WTC11 (cell line): Measurements from ENCODE around the gene ZIC5. TPM values are rescaled to one million over a fixed set of nuclear protein-coding genes. Genes with fewer than 3 reads are reported as not detected.

Experiments used
- ATAC-seq: fragments of 200-7000 bp; cut with Tn5 transposase; 2 replicates; pipeline ENCODE4 v1.10.0; 2021; ENCODE audit warnings: mild to moderate bottlenecking, moderate library complexity
- Bru-seq: library from RNA; stranded (reverse); fragments of 400-500 nt; gene quantifications from one replicate; lab custom pipeline; 2021; lab: Mats Ljungman, UMichigan
- CTCF ChIA-PET: fragments of 300-600 bp; sonication (Branson Sonifier 250); formaldehyde crosslinking; loops from one replicate; lab custom pipeline; 2021; ENCODE audit warnings: antibody characterized with exemption; lab: Charles Lee
- POLR2A ChIA-PET: fragments of 350-600 bp; sonication (Branson Sonifier 250); formaldehyde crosslinking; loops from one replicate; lab custom pipeline; 2021; ENCODE audit warnings: antibody characterized with exemption; lab: Charles Lee
- DNase-seq: peaks from one replicate; pipeline ENCODE4 v3.0.0; 2021; ENCODE audit warnings: low spot score
- H3K27ac Mint-ChIP-seq: 2 replicates; pipeline ENCODE4 v1.8.0; 2021; ENCODE audit warnings: mixed read lengths
- H3K27me3 Mint-ChIP-seq: 2 replicates; pipeline ENCODE4 v1.8.0; 2021; ENCODE audit warnings: low read depth, mild to moderate bottlenecking, moderate library complexity, mixed read lengths
- H3K36me3 Mint-ChIP-seq: 2 replicates; pipeline ENCODE4 v1.8.0; 2021; ENCODE audit warnings: mixed read lengths
- H3K4me1 Mint-ChIP-seq: 2 replicates; pipeline ENCODE4 v1.8.0; 2022; ENCODE audit warnings: mixed read lengths
- H3K4me3 Mint-ChIP-seq: 2 replicates; pipeline ENCODE4 v1.8.0; 2021; ENCODE audit warnings: mild to moderate bottlenecking, moderate library complexity, mixed read lengths
- H3K9me3 Mint-ChIP-seq: 2 replicates; pipeline ENCODE4 v1.8.0; 2021; ENCODE audit warnings: mixed read lengths
- ATF1 ChIP-seq: sonication (generic); formaldehyde crosslinking; IDR thresholded peaks from 2 replicates; pipeline ENCODE4 v1.8.1; 2023; ENCODE audit warnings: mild to moderate bottlenecking, moderate library complexity, missing genetic modification reagents
- CREB1 ChIP-seq: sonication (generic); formaldehyde crosslinking; IDR thresholded peaks from 2 replicates; pipeline ENCODE4 v1.8.0; 2023; ENCODE audit warnings: mild to moderate bottlenecking, missing genetic modification reagents
- CREM ChIP-seq: sonication (generic); formaldehyde crosslinking; IDR thresholded peaks from 2 replicates; pipeline ENCODE4 v1.8.1; 2022; ENCODE audit warnings: mild to moderate bottlenecking, missing genetic modification reagents, moderate library complexity
- FOXK1 ChIP-seq: sonication (generic); formaldehyde crosslinking; IDR thresholded peaks from 2 replicates; pipeline ENCODE4 v1.8.0; 2022; ENCODE audit warnings: mild to moderate bottlenecking, moderate library complexity, missing genetic modification reagents
- FOXP4 ChIP-seq: sonication (generic); formaldehyde crosslinking; IDR thresholded peaks from 2 replicates; pipeline ENCODE4 v1.8.0; 2022; ENCODE audit warnings: mild to moderate bottlenecking, missing genetic modification reagents
- GABPB1 ChIP-seq: sonication (generic); formaldehyde crosslinking; IDR thresholded peaks from 2 replicates; pipeline ENCODE4 v1.8.1; 2023; ENCODE audit warnings: mild to moderate bottlenecking, missing genetic modification reagents
- HMGA2 ChIP-seq: fragments of 250-450 bp; sonication (Bioruptor Pico); IDR thresholded peaks from 2 replicates; pipeline ENCODE4 v1.4.0; 2021; ENCODE audit warnings: mild to moderate bottlenecking, moderate library complexity
- JAZF1 ChIP-seq: fragments of 250-450 bp; sonication (Bioruptor Pico); IDR thresholded peaks from 2 replicates; pipeline ENCODE4 v1.9.0; 2021; ENCODE audit warnings: moderate library complexity, mild to moderate bottlenecking, inconsistent platforms
- JUN ChIP-seq: sonication (generic); formaldehyde crosslinking; IDR thresholded peaks from 2 replicates; pipeline ENCODE4 v1.8.0; 2023; ENCODE audit warnings: mild to moderate bottlenecking, missing genetic modification reagents
- KAT7 ChIP-seq: sonication (generic); formaldehyde crosslinking; IDR thresholded peaks from 2 replicates; pipeline ENCODE4 v1.8.1; 2023; ENCODE audit warnings: missing genetic modification reagents, mild to moderate bottlenecking, borderline replicate concordance
- MXD4 ChIP-seq: fragments of 250-450 bp; sonication (Bioruptor Pico); IDR thresholded peaks from 2 replicates; pipeline ENCODE4 v1.8.0; 2021; ENCODE audit warnings: mild to moderate bottlenecking, moderate library complexity, borderline replicate concordance
- NFE2L1 ChIP-seq: sonication (generic); formaldehyde crosslinking; IDR thresholded peaks from 2 replicates; pipeline ENCODE4 v1.8.1; 2023; ENCODE audit warnings: missing genetic modification reagents
- NFYB ChIP-seq: sonication (generic); formaldehyde crosslinking; conservative IDR thresholded peaks from 2 replicates; pipeline ENCODE4 v1.8.0; 2022; ENCODE audit warnings: low read depth, missing genetic modification reagents
- PRRX2 ChIP-seq: fragments of 250-450 bp; sonication (Bioruptor Pico); IDR thresholded peaks from 2 replicates; pipeline ENCODE4 v1.8.0; 2021; ENCODE audit warnings: mild to moderate bottlenecking
- SMAD4 ChIP-seq: sonication (generic); formaldehyde crosslinking; IDR thresholded peaks from 2 replicates; pipeline ENCODE4 v1.8.0; 2022; ENCODE audit warnings: mild to moderate bottlenecking, missing genetic modification reagents
- SOX15 ChIP-seq: fragments of 250-450 bp; sonication (Bioruptor Pico); IDR thresholded peaks from 2 replicates; pipeline ENCODE4 v1.9.0; 2021; ENCODE audit warnings: mild to moderate bottlenecking
- SP1 ChIP-seq: sonication (generic); formaldehyde crosslinking; conservative IDR thresholded peaks from 2 replicates; pipeline ENCODE4 v1.8.1; 2022; ENCODE audit warnings: missing genetic modification reagents
- STAT6 ChIP-seq: sonication (generic); formaldehyde crosslinking; conservative IDR thresholded peaks from 2 replicates; pipeline ENCODE4 v1.8.1; 2023; ENCODE audit warnings: mild to moderate bottlenecking, low read depth, missing genetic modification reagents, moderate library complexity
- TEAD1 ChIP-seq: sonication (generic); formaldehyde crosslinking; IDR thresholded peaks from 2 replicates; pipeline ENCODE4 v1.8.0; 2022; ENCODE audit warnings: mild to moderate bottlenecking, missing genetic modification reagents
- TEAD4 ChIP-seq: sonication (generic); formaldehyde crosslinking; IDR thresholded peaks from 2 replicates; pipeline ENCODE4 v1.8.0; 2022; ENCODE audit warnings: mild to moderate bottlenecking, missing genetic modification reagents
- TP53 ChIP-seq: sonication (generic); formaldehyde crosslinking; IDR thresholded peaks from 2 replicates; pipeline ENCODE4 v1.8.1; 2023; ENCODE audit warnings: mild to moderate bottlenecking, missing genetic modification reagents
- ZNF219 ChIP-seq: sonication (generic); formaldehyde crosslinking; IDR thresholded peaks from 2 replicates; pipeline ENCODE4 v1.8.0; 2023; ENCODE audit warnings: missing genetic modification reagents, mild to moderate bottlenecking, borderline replicate concordance
- ZNF317 ChIP-seq: sonication (generic); formaldehyde crosslinking; IDR thresholded peaks from 2 replicates; pipeline ENCODE4 v1.8.1; 2023; ENCODE audit warnings: low read depth, mild to moderate bottlenecking, moderate library complexity, missing genetic modification reagents, borderline replicate concordance
- ZNF396 ChIP-seq: fragments of 250-450 bp; sonication (Bioruptor Pico); IDR thresholded peaks from 2 replicates; pipeline ENCODE4 v1.8.0; 2021; ENCODE audit warnings: mild to moderate bottlenecking, moderate library complexity, borderline replicate concordance
- long read RNA-seq, 3 experiments: library from RNA in 1 of 3; library from capped mRNA in 1 of 3; library from polyadenylated mRNA in 1 of 3; unstranded in 2 of 3; stranded (forward) in 1 of 3; transcript quantifications; one replicate each; pipeline ENCODE4 v2.0.0, GENCODE V29; 2021
- total RNA-seq: library from RNA; stranded (reverse); gene quantifications from 3 replicates; pipeline ENCODE4 v1.2.3, GENCODE V29; 2021
- TF ChIP-seq, protein P1 (sequence below): sonication (generic); formaldehyde crosslinking; IDR thresholded peaks from 2 replicates; pipeline ENCODE4 v1.8.0; 2023; ENCODE audit warnings: missing genetic modification reagents
- TF ChIP-seq, protein P2 (sequence below): fragments of 200-600 bp; IDR thresholded peaks from 2 replicates; pipeline ENCODE4 v1.8.0; 2022; ENCODE audit warnings: antibody characterized with exemption
- TF ChIP-seq, protein P3 (sequence below): fragments of 250-450 bp; sonication (Bioruptor Pico); IDR thresholded peaks from 2 replicates; pipeline ENCODE4 v1.9.0; 2021; ENCODE audit warnings: mild to moderate bottlenecking
- TF ChIP-seq, protein P4 (sequence below): sonication (generic); formaldehyde crosslinking; IDR thresholded peaks from 2 replicates; pipeline ENCODE4 v1.8.1; 2022; ENCODE audit warnings: low read depth, missing genetic modification reagents, borderline replicate concordance

ZIC5 gene
- total RNA-seq (46.4 to 51.6 TPM (median 51.1 TPM) in 3 replicates), Bru-seq, nascent RNA (percentile 98 among the genes with signal in this experiment)
- long read RNA-seq, experiment 1, full-length matches to known transcripts = 253 of 331 reads
- long read RNA-seq, experiment 1, partial matches to known transcripts = 12 of 331 reads
- long read RNA-seq, experiment 1, other reads (novel, unspliced or antisense) = 66 of 331 reads
- long read RNA-seq, experiment 2, full-length matches to known transcripts = 33 of 105 reads
- long read RNA-seq, experiment 2, partial matches to known transcripts = 0 of 105 reads
- long read RNA-seq, experiment 2, other reads (novel, unspliced or antisense) = 72 of 105 reads
- long read RNA-seq, experiment 3, partial matches to known transcripts = 0 of 1 reads
- long read RNA-seq, experiment 3, other reads (novel, unspliced or antisense) = 1 of 1 reads

DNA sequence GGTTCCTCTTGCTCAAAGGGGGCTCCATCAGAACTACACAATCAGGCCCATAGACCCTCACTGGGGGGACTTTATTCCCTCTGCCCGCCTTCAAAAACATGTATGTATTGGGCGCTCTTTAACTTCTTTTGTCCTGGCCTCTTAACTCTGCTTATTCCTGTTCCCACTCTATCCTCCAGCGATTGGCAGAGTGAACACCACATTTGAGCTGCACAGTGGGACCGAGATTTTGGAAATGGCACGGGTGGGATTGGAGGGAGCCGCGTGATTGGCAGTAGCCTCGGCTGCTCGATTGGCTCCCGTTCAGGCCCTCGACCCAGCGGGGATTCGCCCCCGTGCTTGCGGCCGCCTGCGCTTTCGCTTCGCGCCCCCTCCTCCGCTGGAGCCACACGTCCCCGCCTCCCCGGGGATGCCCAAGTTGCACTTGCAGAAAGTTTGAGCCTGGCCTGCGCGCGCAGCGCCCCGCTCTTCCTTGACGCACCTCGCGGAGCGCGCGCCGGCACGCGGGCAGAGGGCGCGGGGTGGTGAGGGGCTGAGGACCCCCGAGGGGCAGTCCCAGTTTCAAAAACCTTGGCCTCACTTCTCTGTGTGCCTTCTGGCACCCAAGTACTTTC lies at the start of gene ZIC5:
Gene ZIC5, minus strand, starts transcription at position 192 of the 614 bp plus-strand sequence. Its CDS starts 164 bp downstream, at position 28.
- H3K27me3 Mint-ChIP-seq = peaks cover 10% of the 10 kb centered on the region
- POLR2A ChIA-PET = interaction anchor here (0.5 to 3.2 kb wide), 5 partner anchors 11 to 360 kb away, joined by 3 to 67 read pairs (median 3); partner anchors contain the start of gene ZIC2
- peak within 1 kb of the TSS; percentile 93 for H3K27ac Mint-ChIP-seq
- ATAC-seq (peak; percentile 31), DNase-seq (peak; percentile 94)
- peaks cover 58% of the 10 kb centered on the region for H3K4me1 Mint-ChIP-seq
- peak within 1 kb of the TSS; percentile 81 for H3K4me3 Mint-ChIP-seq
- CTCF ChIA-PET = interaction anchor here (0.6 to 2.0 kb wide), 5 partner anchors 8 to 264 kb away, joined by 3 to 11 read pairs (median 5); partner anchors contain the start of gene ZIC2
- H3K36me3 Mint-ChIP-seq = peaks cover 21% of the 10 kb centered on the region
- H3K9me3 Mint-ChIP-seq = no peaks in the 10 kb centered on the region
- peak; percentile 57; the same call in 1 of the 2 replicates for TF ChIP-seq NFE2L1 (CRISPR knock-in tag)
- no peak for TF ChIP-seq TP53
- TF ChIP-seq GABPB1 = no peak
- TF ChIP-seq ZNF396 = no peak
- peak; percentile 74; the same call in 1 of the 2 replicates for TF ChIP-seq ATF1 (CRISPR knock-in tag)
- peak; percentile 56; the same call in 1 of the 2 replicates for TF ChIP-seq STAT6
- TF ChIP-seq HMGA2 = no peak
- no peak for TF ChIP-seq MXD4
- TF ChIP-seq FOXK1 (CRISPR knock-in tag) = peak; percentile 88; the same call in 1 of the 2 replicates
- TF ChIP-seq, protein P1, sequence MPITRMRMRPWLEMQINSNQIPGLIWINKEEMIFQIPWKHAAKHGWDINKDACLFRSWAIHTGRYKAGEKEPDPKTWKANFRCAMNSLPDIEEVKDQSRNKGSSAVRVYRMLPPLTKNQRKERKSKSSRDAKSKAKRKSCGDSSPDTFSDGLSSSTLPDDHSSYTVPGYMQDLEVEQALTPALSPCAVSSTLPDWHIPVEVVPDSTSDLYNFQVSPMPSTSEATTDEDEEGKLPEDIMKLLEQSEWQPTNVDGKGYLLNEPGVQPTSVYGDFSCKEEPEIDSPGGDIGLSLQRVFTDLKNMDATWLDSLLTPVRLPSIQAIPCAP (CRISPR knock-in tag) = peak; percentile 86
- TF ChIP-seq ZNF219 (CRISPR knock-in tag) = no peak
- peak; percentile 74 for TF ChIP-seq SP1
- TF ChIP-seq JAZF1 (CRISPR knock-in tag) = no peak
- TF ChIP-seq JUN (CRISPR knock-in tag) = no peak
- no peak for TF ChIP-seq TEAD4 (CRISPR knock-in tag)
- TF ChIP-seq ZNF317 (CRISPR knock-in tag) = 0 out of 2 replicates have a peak, but pooled peaks have one; percentile 13
- TF ChIP-seq NFYB = peak; percentile 76
- TF ChIP-seq PRRX2 = no peak
- peak; percentile 84; the same call in 1 of the 2 replicates for TF ChIP-seq KAT7 (CRISPR knock-in tag)
- no peak for TF ChIP-seq CREM (CRISPR knock-in tag)
- TF ChIP-seq, protein P2, sequence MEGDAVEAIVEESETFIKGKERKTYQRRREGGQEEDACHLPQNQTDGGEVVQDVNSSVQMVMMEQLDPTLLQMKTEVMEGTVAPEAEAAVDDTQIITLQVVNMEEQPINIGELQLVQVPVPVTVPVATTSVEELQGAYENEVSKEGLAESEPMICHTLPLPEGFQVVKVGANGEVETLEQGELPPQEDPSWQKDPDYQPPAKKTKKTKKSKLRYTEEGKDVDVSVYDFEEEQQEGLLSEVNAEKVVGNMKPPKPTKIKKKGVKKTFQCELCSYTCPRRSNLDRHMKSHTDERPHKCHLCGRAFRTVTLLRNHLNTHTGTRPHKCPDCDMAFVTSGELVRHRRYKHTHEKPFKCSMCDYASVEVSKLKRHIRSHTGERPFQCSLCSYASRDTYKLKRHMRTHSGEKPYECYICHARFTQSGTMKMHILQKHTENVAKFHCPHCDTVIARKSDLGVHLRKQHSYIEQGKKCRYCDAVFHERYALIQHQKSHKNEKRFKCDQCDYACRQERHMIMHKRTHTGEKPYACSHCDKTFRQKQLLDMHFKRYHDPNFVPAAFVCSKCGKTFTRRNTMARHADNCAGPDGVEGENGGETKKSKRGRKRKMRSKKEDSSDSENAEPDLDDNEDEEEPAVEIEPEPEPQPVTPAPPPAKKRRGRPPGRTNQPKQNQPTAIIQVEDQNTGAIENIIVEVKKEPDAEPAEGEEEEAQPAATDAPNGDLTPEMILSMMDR = no peak
- TF ChIP-seq SMAD4 (CRISPR knock-in tag) = no peak
- TF ChIP-seq, protein P3, sequence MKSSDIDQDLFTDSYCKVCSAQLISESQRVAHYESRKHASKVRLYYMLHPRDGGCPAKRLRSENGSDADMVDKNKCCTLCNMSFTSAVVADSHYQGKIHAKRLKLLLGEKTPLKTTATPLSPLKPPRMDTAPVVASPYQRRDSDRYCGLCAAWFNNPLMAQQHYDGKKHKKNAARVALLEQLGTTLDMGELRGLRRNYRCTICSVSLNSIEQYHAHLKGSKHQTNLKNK (CRISPR knock-in tag) = no peak
- no peak for TF ChIP-seq SOX15 (CRISPR knock-in tag)
- peak; percentile 77; the same call in 1 of the 2 replicates for TF ChIP-seq CREB1 (CRISPR knock-in tag)
- peak; percentile 80; the same call in 1 of the 2 replicates for TF ChIP-seq FOXP4
- TF ChIP-seq TEAD1 (CRISPR knock-in tag) = 0 out of 2 replicates have a peak, but pooled peaks have one; percentile 81
- TF ChIP-seq, protein P4, sequence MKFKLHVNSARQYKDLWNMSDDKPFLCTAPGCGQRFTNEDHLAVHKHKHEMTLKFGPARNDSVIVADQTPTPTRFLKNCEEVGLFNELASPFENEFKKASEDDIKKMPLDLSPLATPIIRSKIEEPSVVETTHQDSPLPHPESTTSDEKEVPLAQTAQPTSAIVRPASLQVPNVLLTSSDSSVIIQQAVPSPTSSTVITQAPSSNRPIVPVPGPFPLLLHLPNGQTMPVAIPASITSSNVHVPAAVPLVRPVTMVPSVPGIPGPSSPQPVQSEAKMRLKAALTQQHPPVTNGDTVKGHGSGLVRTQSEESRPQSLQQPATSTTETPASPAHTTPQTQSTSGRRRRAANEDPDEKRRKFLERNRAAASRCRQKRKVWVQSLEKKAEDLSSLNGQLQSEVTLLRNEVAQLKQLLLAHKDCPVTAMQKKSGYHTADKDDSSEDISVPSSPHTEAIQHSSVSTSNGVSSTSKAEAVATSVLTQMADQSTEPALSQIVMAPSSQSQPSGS = peak; percentile 58
